Adrenal gland (tissue), 12 donors: ENCODE measurements around the gene MED19. TPM values are rescaled to one million over a fixed set of nuclear protein-coding genes. Genes with fewer than 3 reads are reported as not detected.

Source experiments
- DNase-seq, 7 donors: peaks; one replicate each; pipeline ENCODE4 v3.0.0-alpha.2; 2019 to 2020
- H3K27ac ChIP-seq, 5 donors: fragments of 200-600 bp; sonication (generic) in 4 of 5; 1 replicate in 3 of 5; 2 replicates in 2 of 5; pipeline versions ENCODE4 v1.5.1 to v1.8.0; 2016 to 2020; ENCODE audit warnings: mild to moderate bottlenecking in 1 of 5
- H3K27me3 ChIP-seq: fragments of 200-600 bp; 2 replicates; pipeline ENCODE4 v1.8.0; 2021
- H3K36me3 ChIP-seq, 2 donors: fragments of 200-600 bp; replicated peaks in 1 of 2; 1 replicate in 1 of 2; 2 replicates in 1 of 2; pipeline versions ENCODE4 v1.5.1 to v1.8.0; 2018 to 2022
- H3K4me1 ChIP-seq, 2 donors: fragments of 200-600 bp; replicated peaks in 1 of 2; 1 replicate in 1 of 2; 2 replicates in 1 of 2; pipeline versions ENCODE4 v1.5.1 to v1.8.0; 2018 to 2021
- H3K4me3 ChIP-seq, 4 donors: fragments of 200-600 bp; sonication (generic) in 3 of 4; one replicate each; pipeline ENCODE4 v1.5.1; 2016 to 2018
- H3K9me3 ChIP-seq, 3 donors: fragments of 200-600 bp; sonication (generic) in 1 of 3; replicated peaks in 1 of 3; 1 replicate in 2 of 3; 2 replicates in 1 of 3; pipeline versions ENCODE4 v1.5.1 to v1.8.0; 2016 to 2021
- POLR2A ChIP-seq, 2 donors: fragments of 450-650 bp; IDR thresholded peaks; one replicate each; pipeline ENCODE4 v1.6.1; 2017; ENCODE audit warnings: antibody characterized with exemption in 2 of 2, mild to moderate bottlenecking in 2 of 2, moderate library complexity in 1 of 2
- WGBS, 4 donors: extraction: QIAGEN DNeasy Blood & Tissue Kit in 2 of 4; methylation state at CpG; one replicate each; pipeline versions ENCODE4 v1.1.5 to v1.1.7; 2013 to 2017; 5-methylcytosine and 5-hydroxymethylcytosine counted together
- intact Hi-C, 2 donors: fragments of 100-400 bp; cut with DNase I; formaldehyde crosslinking; loops; one replicate each; pipeline versions ENCODE4 v1.14.1 to v1.15.0; 2022 to 2023
- polyA plus RNA-seq, 3 donors: library from polyadenylated mRNA; stranded (reverse); fragments of 200-250 nt in 2 of 3; fragments of 350-450 nt in 1 of 3; fragmentation: Illumina TruSeq in 1 of 3; extraction: RNeasy Lipid Tissue Mini Kit (QIAGEN cat#74804) in 1 of 3; gene quantifications; one replicate each; pipeline ENCODE4 v1.2.3, GENCODE V29; 2013 to 2014
- total RNA-seq, 9 donors: library from RNA; depleted of rRNA in 4 of 9; stranded (reverse); fragments of >200 nt in 4 of 9; fragments of 120-200 nt in 1 of 9; fragmentation: NEBNext Ultra II Directional in 1 of 9; extraction: Animal tissue kit (Norgen Biotek cat#: 25700) in 1 of 9; gene quantifications; one replicate each; pipeline versions ENCODE4 v1.1.0 to v1.2.4, GENCODE V29; 2013 to 2023
- TF ChIP-seq, protein P1 (sequence below), 6 experiments: fragments of 450-650 bp in 4 of 6; fragments of 200-600 bp in 2 of 6; sonication (generic) in 1 of 6; IDR thresholded peaks; 1 replicate in 5 of 6; 2 replicates in 1 of 6; pipeline versions ENCODE4 v1.5.1 to v1.8.0; 2016 to 2021; ENCODE audit warnings: antibody characterized with exemption in 6 of 6, mild to moderate bottlenecking in 2 of 6, moderate library complexity in 1 of 6
- donor health status: healthy with polysubstance abuse.
- donor health status: Bipolar disorder and iron deficiency.
- donor health status: DM: yes; HTN: yes; CAD: no.
- donor health status: DM: no; HTN: no; CAD: no.
- donor health status: DM: no; HTN: no; CAD: no.
- donor health status: DM: yes; HTN: yes; CAD: no.

MED19 gene
- total and polyA plus RNA-seq, 12 donors, result 13.7 to 35.7 (median 21.9) TPM

DNA sequence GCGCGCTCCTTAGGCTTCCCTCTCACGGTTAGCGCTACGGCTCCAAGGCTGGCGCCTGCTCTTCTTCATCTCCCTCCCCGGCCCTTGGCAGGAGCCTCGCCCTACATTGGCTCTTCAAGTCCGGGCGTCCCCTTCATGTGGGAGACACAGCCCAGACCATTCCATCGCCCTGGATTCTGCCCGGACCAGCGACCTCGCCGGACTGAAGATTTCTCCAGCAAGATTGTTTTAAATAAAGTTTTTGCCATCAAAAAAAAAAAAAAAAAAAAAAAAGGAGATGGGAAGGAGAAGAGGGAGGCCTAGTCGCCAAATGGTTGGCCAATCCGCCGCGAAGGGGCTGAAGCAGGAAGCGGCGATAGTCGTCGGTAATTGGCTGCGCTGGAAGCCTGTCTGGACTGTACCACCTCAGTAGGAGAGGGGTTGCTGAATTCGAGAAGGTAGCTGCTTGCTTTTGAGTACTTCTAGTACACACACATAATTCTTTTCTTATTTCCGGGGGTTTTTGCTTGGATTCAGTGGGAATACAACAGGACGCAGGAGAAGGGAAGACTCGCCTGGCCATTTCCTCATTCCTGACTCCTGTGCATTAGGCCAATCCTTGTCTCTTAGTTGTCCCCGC, 44.8 kb downstream of the MED19 start:
- TF ChIP-seq, protein P1, sequence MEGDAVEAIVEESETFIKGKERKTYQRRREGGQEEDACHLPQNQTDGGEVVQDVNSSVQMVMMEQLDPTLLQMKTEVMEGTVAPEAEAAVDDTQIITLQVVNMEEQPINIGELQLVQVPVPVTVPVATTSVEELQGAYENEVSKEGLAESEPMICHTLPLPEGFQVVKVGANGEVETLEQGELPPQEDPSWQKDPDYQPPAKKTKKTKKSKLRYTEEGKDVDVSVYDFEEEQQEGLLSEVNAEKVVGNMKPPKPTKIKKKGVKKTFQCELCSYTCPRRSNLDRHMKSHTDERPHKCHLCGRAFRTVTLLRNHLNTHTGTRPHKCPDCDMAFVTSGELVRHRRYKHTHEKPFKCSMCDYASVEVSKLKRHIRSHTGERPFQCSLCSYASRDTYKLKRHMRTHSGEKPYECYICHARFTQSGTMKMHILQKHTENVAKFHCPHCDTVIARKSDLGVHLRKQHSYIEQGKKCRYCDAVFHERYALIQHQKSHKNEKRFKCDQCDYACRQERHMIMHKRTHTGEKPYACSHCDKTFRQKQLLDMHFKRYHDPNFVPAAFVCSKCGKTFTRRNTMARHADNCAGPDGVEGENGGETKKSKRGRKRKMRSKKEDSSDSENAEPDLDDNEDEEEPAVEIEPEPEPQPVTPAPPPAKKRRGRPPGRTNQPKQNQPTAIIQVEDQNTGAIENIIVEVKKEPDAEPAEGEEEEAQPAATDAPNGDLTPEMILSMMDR (IDR thresholded peaks at IDR 0.05), result no peak
- TF ChIP-seq POLR2A (IDR thresholded peaks at IDR 0.05), result peak; percentile 21 to 69
- peaks cover 12 to 36% of the 10 kb centered on the region in 2 donors for H3K4me1 ChIP-seq
- 0 to 1% (median 0%) methylated on average over 25 to 29 of the region's 29 CpGs for WGBS, 4 donors
- peak overlapping the region; percentile 81 to 100 (median 94) for H3K27ac ChIP-seq
- peaks cover 0 to 9% of the 10 kb centered on the region in 2 donors for H3K36me3 ChIP-seq
- intact Hi-C loops, result no loop called here
- peak overlapping the region in 3 of 4 donors; percentile 59 to 94 (median 84) for H3K4me3 ChIP-seq
- H3K9me3 ChIP-seq, result no peaks in the 10 kb centered on the region
- no peaks in the 10 kb centered on the region for H3K27me3 ChIP-seq
- DNase-seq, result peak; percentile 96 to 99 (median 99)

DNA sequence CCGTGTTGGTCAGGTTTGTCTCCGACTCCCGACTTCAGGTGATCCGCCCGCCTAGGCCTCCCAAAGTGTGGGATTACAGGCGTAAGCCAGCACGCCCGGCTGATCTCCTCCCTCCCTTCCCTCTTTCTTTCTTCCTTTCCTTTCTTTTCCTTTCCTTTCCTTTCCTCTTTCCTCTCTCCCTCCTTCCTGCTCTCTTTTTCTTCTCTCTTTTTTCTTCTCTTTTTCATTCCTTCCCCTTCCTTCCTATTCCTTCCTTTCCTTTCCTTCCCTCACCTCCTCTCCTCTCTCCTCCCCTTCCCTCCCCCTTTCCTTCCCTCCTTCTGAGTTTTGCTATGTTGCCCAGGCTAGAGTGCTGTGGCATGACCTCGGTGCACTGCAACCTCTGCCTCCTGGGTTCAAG, 48.0 kb downstream of the MED19 start:
- Histone ChIP-seq H3K36me3 (peaks cover 0 to 34% of the 10 kb centered on the region in 2 donors), H3K4me3 (no peak overlapping the region), H3K9me3 (no peaks in the 10 kb centered on the region), H3K27ac (no peak overlapping the region), H3K27me3 (no peaks in the 10 kb centered on the region), H3K4me1 (peaks cover 2 to 12% of the 10 kb centered on the region in 2 donors)
- DNase-seq, result no peak
- TF ChIP-seq, protein P1 (IDR thresholded peaks at IDR 0.05), result no peak
- TF ChIP-seq POLR2A (IDR thresholded peaks at IDR 0.05), result no peak
- WGBS, 4 donors, result 77 to 92% (median 81%) methylated on average over 9 of the region's 9 CpGs
- intact Hi-C loops, result no loop called here

DNA sequence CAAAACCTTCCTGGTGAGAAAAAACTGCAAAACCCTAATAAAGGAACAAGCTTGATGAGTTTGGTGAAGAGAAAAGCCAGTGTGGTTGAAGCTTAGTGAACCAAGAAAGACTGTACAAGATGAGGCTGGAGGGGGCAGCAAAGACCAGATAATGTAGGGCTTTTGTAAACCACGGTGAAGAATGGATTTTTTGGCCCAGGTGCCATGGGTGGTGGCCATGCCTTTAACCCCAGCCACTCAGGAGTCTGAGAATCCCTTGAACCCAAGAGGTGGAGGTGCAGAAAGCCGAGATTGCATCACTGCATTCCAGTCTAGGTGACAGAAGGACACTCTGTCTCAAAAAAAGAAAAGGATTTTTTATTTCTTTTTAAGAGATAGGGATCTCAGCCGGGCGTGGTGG, 49.1 kb downstream of the MED19 start:
- WGBS, 4 donors, result 47 to 68% (median 61%) methylated on average over 4 of the region's 4 CpGs
- peak in 1 of 7 donors; percentile 32 for DNase-seq
- peaks cover 0 to 34% of the 10 kb centered on the region in 2 donors for H3K36me3 ChIP-seq
- H3K4me3 ChIP-seq, result no peak overlapping the region
- H3K9me3 ChIP-seq, result no peaks in the 10 kb centered on the region
- H3K27ac ChIP-seq, result no peak overlapping the region
- intact Hi-C loops, result no loop called here
- H3K4me1 ChIP-seq, result peaks cover 4 to 18% of the 10 kb centered on the region in 2 donors
- TF ChIP-seq, protein P1 (IDR thresholded peaks at IDR 0.05), result no peak
- no peaks in the 10 kb centered on the region for H3K27me3 ChIP-seq

DNA sequence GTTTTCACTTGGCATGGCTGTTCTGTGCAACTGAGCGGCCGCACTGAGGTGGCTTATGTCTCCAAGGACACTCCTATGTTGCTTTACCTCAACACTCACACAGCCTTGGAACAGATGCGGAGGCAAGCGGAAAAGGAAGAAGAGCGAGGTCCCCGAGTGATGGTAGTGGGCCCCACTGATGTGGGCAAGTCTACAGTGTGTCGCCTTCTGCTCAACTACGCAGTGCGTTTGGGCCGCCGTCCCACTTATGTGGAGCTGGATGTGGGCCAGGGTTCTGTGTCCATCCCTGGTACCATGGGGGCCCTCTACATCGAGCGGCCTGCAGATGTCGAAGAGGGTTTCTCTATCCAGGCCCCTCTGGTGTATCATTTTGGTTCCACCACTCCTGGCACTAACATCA, 52.3 kb downstream of the MED19 start:
- WGBS, 4 donors, result 91 to 94% (median 92%) methylated on average over 14 of the region's 14 CpGs
- no peak for DNase-seq

More for the DNA sequence above, 52.3 kb downstream of the MED19 start:
- Histone ChIP-seq H3K4me1 (peaks cover 8 to 15% of the 10 kb centered on the region in 2 donors), H3K9me3 (no peaks in the 10 kb centered on the region), H3K27ac (no peak overlapping the region), H3K36me3 (peaks cover 0 to 34% of the 10 kb centered on the region in 2 donors), H3K4me3 (no peak overlapping the region), H3K27me3 (no peaks in the 10 kb centered on the region)
- TF ChIP-seq POLR2A (IDR thresholded peaks at IDR 0.05), result no peak
- TF ChIP-seq, protein P1 (IDR thresholded peaks at IDR 0.05), result no peak
- intact Hi-C loops, result no loop called here
